HG02981 (cell line): ENCODE measurements around the gene STARD7.
A peak's percentile ranks its signal among the peaks of the same experiment; 100 is the strongest.
"Not testable (repeated sequence)": the region's sequence is repeated elsewhere in the genome, so short reads cannot be mapped to it uniquely, and the experiment has no call there.

Source experiments
- ATAC-seq: cut with Tn5 transposase; IDR thresholded peaks from one replicate; pipeline ENCODE4 v1.9.1; 2021; ENCODE audit warnings: mild to moderate bottlenecking, moderate library complexity; ENCODE audit not compliant: unreplicated experiment

STARD7 gene

GRCh38 chr2:96164459-96165184 is 44.0 kb downstream of the STARD7 start:
- ATAC-seq: peak; percentile 54

- ATAC-seq: peak; percentile 55
Measured at GRCh38 chr2:96163768-96164429, 44.7 kb downstream of the STARD7 start.

- ATAC-seq: no peak
Measured at GRCh38 chr2:96163415-96163767, 45.2 kb downstream of the STARD7 start.

- no peak for ATAC-seq
Measured at GRCh38 chr2:96161898-96162297, 46.7 kb downstream of the STARD7 start.

GRCh38 chr2:96160366-96160765 is 48.3 kb downstream of the STARD7 start:
- not testable (repeated sequence) for ATAC-seq

GRCh38 chr2:96159084-96159830 is 49.4 kb downstream of the STARD7 start:
- no peak for ATAC-seq

GRCh38 chr2:96158554-96158940 is 50.1 kb downstream of the STARD7 start:
- ATAC-seq: no peak

GRCh38 chr2:96157649-96158553 is 50.7 kb downstream of the STARD7 start:
- peak; percentile 48 for ATAC-seq

GRCh38 chr2:96156926-96157648 is 51.5 kb downstream of the STARD7 start:
- peak; percentile 39 for ATAC-seq

- peak; percentile 15 for ATAC-seq
Measured at GRCh38 chr2:96156011-96156820, 52.4 kb downstream of the STARD7 start.

GRCh38 chr2:96154506-96155380 is 53.9 kb downstream of the STARD7 start:
- no peak for ATAC-seq

- ATAC-seq: no peak
Measured at GRCh38 chr2:96153991-96154431, 54.6 kb downstream of the STARD7 start.

GRCh38 chr2:96153291-96153713 is 55.3 kb downstream of the STARD7 start:
- ATAC-seq: no peak

- ATAC-seq: no peak
Measured at GRCh38 chr2:96152304-96153161, 56.1 kb downstream of the STARD7 start.

GRCh38 chr2:96151595-96152303 is 56.9 kb downstream of the STARD7 start:
- ATAC-seq: no peak

GRCh38 chr2:96150791-96151594 is 57.6 kb downstream of the STARD7 start:
- no peak for ATAC-seq
